HepG2 (cell line): ENCODE results near the gene PELI2. TPM values are rescaled to one million over a fixed set of nuclear protein-coding genes. Genes with fewer than 3 reads are reported as not detected.

Source experiments
- ARID2 ChIP-seq: sonication (generic); formaldehyde crosslinking; IDR thresholded peaks from 2 replicates; pipeline ENCODE4 v1.8.1; 2022; ENCODE audit warnings: mild to moderate bottlenecking, missing genetic modification reagents, borderline replicate concordance
- ARID4A ChIP-seq: sonication (generic); formaldehyde crosslinking; IDR thresholded peaks from 2 replicates; pipeline ENCODE4 v1.5.0; 2020; ENCODE audit warnings: mild to moderate bottlenecking, missing genetic modification reagents, borderline replicate concordance
- GABPB1 ChIP-seq: IDR thresholded peaks from 2 replicates; pipeline ENCODE4 v1.6.1; 2016; ENCODE audit warnings: mild to moderate bottlenecking, missing genetic modification reagents, moderate library complexity, missing compliant biosample characterization
- HNRNPL ChIP-seq: fragments of 200-400 bp; formaldehyde crosslinking; IDR thresholded peaks from 2 replicates; pipeline ENCODE4 v1.6.1; 2017; ENCODE audit warnings: mild to moderate bottlenecking, low read depth, low read length
- MIER3 ChIP-seq: IDR thresholded peaks from 2 replicates; pipeline ENCODE4 v1.6.1; 2016; ENCODE audit warnings: missing compliant biosample characterization, borderline replicate concordance
- MLXIP ChIP-seq: sonication (generic); formaldehyde crosslinking; IDR thresholded peaks from 2 replicates; pipeline ENCODE4 v1.9.0; 2021; ENCODE audit warnings: missing genetic modification reagents, borderline replicate concordance
- MTA3 ChIP-seq: sonication (generic); formaldehyde crosslinking; IDR thresholded peaks from 2 replicates; pipeline ENCODE4 v1.4.0; 2020; ENCODE audit warnings: missing genetic modification reagents
- RFX1 ChIP-seq: fragments of 450-650 bp; IDR thresholded peaks from 2 replicates; pipeline ENCODE4 v1.6.1; 2017
- ZNF234 ChIP-seq: sonication (generic); formaldehyde crosslinking; conservative IDR thresholded peaks from 2 replicates; pipeline ENCODE4 v1.5.1; 2020; ENCODE audit warnings: mild to moderate bottlenecking, missing genetic modification reagents
- ZNF383 ChIP-seq: sonication (generic); formaldehyde crosslinking; IDR thresholded peaks from 2 replicates; pipeline ENCODE4 v1.4.0; 2020; ENCODE audit warnings: missing genetic modification reagents, mild to moderate bottlenecking, borderline replicate concordance
- ZNF646 ChIP-seq: sonication (generic); formaldehyde crosslinking; IDR thresholded peaks from 2 replicates; pipeline ENCODE4 v1.9.0; 2021; ENCODE audit warnings: mild to moderate bottlenecking, missing genetic modification reagents
- polyA plus RNA-seq, 8 experiments: library from polyadenylated mRNA; depleted of rRNA in 3 of 8; stranded (reverse) in 7 of 8; unstranded in 1 of 8; fragments of >200 nt; fragmentation: Illumina TruSeq in 4 of 8; extraction: Trizol in 4 of 8; gene quantifications; 2 replicates each; pipeline versions ENCODE4 v1.2.1 to v1.2.3, GENCODE V29; 2011 to 2016; ENCODE audit warnings: low read depth in 4 of 8, missing spikeins in 1 of 8, mixed read lengths in 1 of 8; ENCODE audit not compliant: insufficient read depth in 1 of 8
- total RNA-seq, 5 experiments: library from RNA; depleted of rRNA; stranded (reverse); fragments of >200 nt; fragmentation: Illumina TruSeq; extraction: Trizol; gene quantifications; 2 replicates each; pipeline ENCODE4 v1.2.3, GENCODE V29; 2016; ENCODE audit warnings: low read depth in 1 of 5

Gene PELI2
- total and polyA plus RNA-seq, 2 of the 13 experiments (the other 11 are each of a cell fraction or from before 2014, with no cell fraction given) = 0.07 TPM; not detected in 1

- TF ChIP-seq ZNF646 (CRISPR knock-in tag) (no peak), ARID4A (CRISPR knock-in tag) (no peak), HNRNPL (no peak), ARID2 (CRISPR knock-in tag) (no peak), ZNF234 (CRISPR knock-in tag) (no peak), ZNF383 (CRISPR knock-in tag) (no peak), MLXIP (CRISPR knock-in tag) (no peak), RFX1 (no peak), MIER3 (peak; percentile 22; the same call in 1 of the 2 replicates), MTA3 (CRISPR knock-in tag) (no peak), GABPB1 (CRISPR knock-in tag) (peak; percentile 54)
Observed at GRCh38 chr14:56224691-56225681, 106.8 kb downstream of the PELI2 start (continued).
